Measurements from ENCODE around the gene SHLD1. TPM values are rescaled to one million over a fixed set of nuclear protein-coding genes. Genes with fewer than 3 reads are reported as not detected.

SHLD1 gene
- total and polyA plus RNA-seq, 4 donors, result 2.3 to 9.5 (median 4.0) TPM

DNA sequence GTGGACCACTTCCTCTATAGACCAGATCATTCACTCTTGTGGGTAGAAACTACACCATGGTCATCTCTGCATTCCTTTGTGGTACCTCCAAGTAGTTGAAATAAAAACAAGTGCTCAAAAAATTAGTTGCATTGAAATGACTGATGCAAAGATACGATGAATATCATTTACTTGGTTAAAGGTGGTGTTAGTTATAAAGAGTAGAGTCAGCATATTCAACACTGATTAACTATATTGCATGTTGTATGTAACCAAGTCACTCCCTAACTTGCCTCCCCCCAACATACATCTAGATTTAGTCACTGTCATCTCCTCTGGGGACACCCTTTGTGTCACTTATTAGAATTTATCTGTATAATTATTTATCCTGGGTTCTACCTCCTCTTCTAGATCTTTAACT, 77.7 kb downstream of the SHLD1 start:
- DNase-seq (no peak), ATAC-seq (ENCODE audit: low FRiP score) (no peak)
- 95 to 97% methylated on average over 1 of the region's 1 CpG for WGBS, 2 donors
- Histone ChIP-seq H3K9me3 (ENCODE audit: control insufficient read depth, low read length) (no peaks in the 10 kb centered on the region), H3K27ac (ENCODE audit: low read depth in 1 of 2, low read length in 2 of 2) (no peak overlapping the region), H3K36me3 (ENCODE audit: control insufficient read depth in 1 of 2, insufficient read depth in 2 of 2, low read length in 1 of 2) (no peaks in the 10 kb centered on the region), H3K4me3 (ENCODE audit: low read length in 2 of 2) (no peak overlapping the region), H3K4me1 (ENCODE audit: control insufficient read depth in 1 of 2, insufficient read depth in 2 of 2, low read length in 2 of 2) (no peaks in the 10 kb centered on the region), H3K27me3 (ENCODE audit: control insufficient read depth in 1 of 2, insufficient read depth in 2 of 2, low read length in 1 of 2) (no peaks in the 10 kb centered on the region)
- intact Hi-C loops (cut with DNase I), result no loop called here

DNA sequence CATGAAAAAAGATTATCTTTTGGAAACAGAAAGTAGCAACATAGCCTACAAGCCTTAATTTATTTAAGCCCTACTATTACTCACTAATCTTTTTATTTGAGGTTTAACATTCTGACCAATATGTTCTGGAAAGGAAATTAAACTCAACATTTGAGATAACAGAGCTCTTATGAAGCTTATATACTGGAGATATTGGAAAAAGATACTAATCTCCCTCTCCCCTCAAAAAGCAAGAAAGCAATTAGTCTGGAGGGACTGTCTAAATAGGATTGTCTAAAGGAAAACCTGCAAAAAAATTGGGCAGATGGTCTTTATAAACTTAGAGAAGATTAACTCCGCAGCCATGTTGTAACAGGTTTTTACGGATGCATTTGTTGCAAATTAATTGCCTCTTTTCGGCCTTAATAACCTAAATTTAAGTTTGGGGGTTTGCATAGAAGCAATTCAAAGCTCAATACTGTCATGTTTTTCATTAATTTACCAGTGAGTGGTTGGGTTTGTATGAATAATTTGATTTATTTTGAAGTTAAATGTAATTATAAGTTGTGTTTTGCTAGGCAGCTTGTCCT, 79.1 kb downstream of the SHLD1 start:
- no peak for DNase-seq
- 63 to 76% methylated on average over 3 of the region's 3 CpGs for WGBS, 2 donors

GRCh38 chr20:5831539-5832237, 81.5 kb downstream of the SHLD1 start:
- intact Hi-C loops (cut with DNase I), result no loop called here
- peaks cover 3 to 4% of the 10 kb centered on the region in 2 donors for H3K4me1 ChIP-seq (ENCODE audit: control insufficient read depth in 1 of 2, insufficient read depth in 2 of 2, low read length in 2 of 2)
- 95 to 96% methylated on average over 12 of the region's 12 CpGs for whole genome bisulfite sequencing, 2 donors

More for the DNA sequence above, 79.1 kb downstream of the SHLD1 start:
- no peak overlapping the region for H3K4me3 ChIP-seq (ENCODE audit: low read length in 2 of 2)
- ATAC-seq (ENCODE audit: low FRiP score), result no peak
- intact Hi-C loops (cut with DNase I), result no loop called here
- H3K27ac ChIP-seq (ENCODE audit: low read depth in 1 of 2, low read length in 2 of 2), result no peak overlapping the region
- no peaks in the 10 kb centered on the region for H3K36me3 ChIP-seq (ENCODE audit: control insufficient read depth in 1 of 2, insufficient read depth in 2 of 2, low read length in 1 of 2)
- no peaks in the 10 kb centered on the region for H3K27me3 ChIP-seq (ENCODE audit: control insufficient read depth in 1 of 2, insufficient read depth in 2 of 2, low read length in 1 of 2)
- no peaks in the 10 kb centered on the region for H3K9me3 ChIP-seq (ENCODE audit: control insufficient read depth, low read length)
- H3K4me1 ChIP-seq (ENCODE audit: control insufficient read depth in 1 of 2, insufficient read depth in 2 of 2, low read length in 2 of 2), result peaks cover 0 to 4% of the 10 kb centered on the region in 2 donors

GRCh38 chr20:5833309-5833941, 83.2 kb downstream of the SHLD1 start:
- H3K4me1 ChIP-seq (ENCODE audit: control insufficient read depth in 1 of 2, insufficient read depth in 2 of 2, low read length in 2 of 2), result peaks cover 3 to 4% of the 10 kb centered on the region in 2 donors
- H3K9me3 ChIP-seq (ENCODE audit: control insufficient read depth, low read length), result no peaks in the 10 kb centered on the region
- no peak overlapping the region for H3K4me3 ChIP-seq (ENCODE audit: low read length in 2 of 2)
- H3K27me3 ChIP-seq (ENCODE audit: control insufficient read depth in 1 of 2, insufficient read depth in 2 of 2, low read length in 1 of 2), result no peaks in the 10 kb centered on the region
- intact Hi-C loops (cut with DNase I), result no loop called here
- DNase-seq, result no peak
- 77 to 78% methylated on average over 6 of the region's 6 CpGs for WGBS, 2 donors
- no peak for ATAC-seq (ENCODE audit: low FRiP score)
- no peak overlapping the region for H3K27ac ChIP-seq (ENCODE audit: low read depth in 1 of 2, low read length in 2 of 2)
- no peaks in the 10 kb centered on the region for H3K36me3 ChIP-seq (ENCODE audit: control insufficient read depth in 1 of 2, insufficient read depth in 2 of 2, low read length in 1 of 2)

More at GRCh38 chr20:5831539-5832237, 81.5 kb downstream of the SHLD1 start:
- Histone ChIP-seq H3K27me3 (ENCODE audit: control insufficient read depth in 1 of 2, insufficient read depth in 2 of 2, low read length in 1 of 2) (no peaks in the 10 kb centered on the region), H3K36me3 (ENCODE audit: control insufficient read depth in 1 of 2, insufficient read depth in 2 of 2, low read length in 1 of 2) (no peaks in the 10 kb centered on the region), H3K9me3 (ENCODE audit: control insufficient read depth, low read length) (no peaks in the 10 kb centered on the region), H3K4me3 (ENCODE audit: low read length in 2 of 2) (no peak overlapping the region), H3K27ac (ENCODE audit: low read depth in 1 of 2, low read length in 2 of 2) (no peak overlapping the region)
- ATAC-seq (ENCODE audit: low FRiP score), result no peak
- no peak for DNase-seq

DNA sequence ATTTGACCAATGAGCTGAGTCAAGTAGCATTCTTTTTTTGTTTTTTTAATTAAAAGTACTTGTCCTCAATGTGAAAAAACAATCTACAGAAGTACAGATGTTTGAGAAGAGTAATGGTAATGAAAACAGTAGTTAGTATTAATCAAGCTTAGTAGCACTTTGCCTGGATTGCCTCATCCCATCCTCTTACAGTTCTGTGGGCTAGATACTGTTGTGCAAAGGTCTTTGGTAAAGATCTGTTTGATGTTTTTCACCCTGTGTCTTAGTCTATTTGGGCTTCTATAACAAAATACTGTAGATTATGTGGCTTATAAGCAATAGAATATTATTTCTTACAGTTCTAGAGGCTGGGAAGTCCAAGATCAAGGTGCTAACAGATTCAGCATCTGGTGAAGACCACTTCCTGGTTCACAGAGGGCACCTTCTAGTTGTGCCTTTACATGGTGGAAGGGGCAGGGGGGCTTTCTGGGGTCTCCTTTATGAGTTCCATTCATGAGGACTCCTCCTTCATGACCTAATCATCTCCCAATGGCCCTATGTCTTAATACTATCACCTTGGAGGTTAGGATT, 84.3 kb downstream of the SHLD1 start:
- Histone ChIP-seq H3K36me3 (ENCODE audit: control insufficient read depth in 1 of 2, insufficient read depth in 2 of 2, low read length in 1 of 2) (no peaks in the 10 kb centered on the region), H3K4me3 (ENCODE audit: low read length in 2 of 2) (no peak overlapping the region), H3K4me1 (ENCODE audit: control insufficient read depth in 1 of 2, insufficient read depth in 2 of 2, low read length in 2 of 2) (peaks cover 3 to 4% of the 10 kb centered on the region in 2 donors), H3K27me3 (ENCODE audit: control insufficient read depth in 1 of 2, insufficient read depth in 2 of 2, low read length in 1 of 2) (no peaks in the 10 kb centered on the region), H3K9me3 (ENCODE audit: control insufficient read depth, low read length) (no peaks in the 10 kb centered on the region), H3K27ac (ENCODE audit: low read depth in 1 of 2, low read length in 2 of 2) (no peak overlapping the region)
- ATAC-seq (ENCODE audit: low FRiP score) (no peak), DNase-seq (no peak)
- intact Hi-C loops (cut with DNase I), result no loop called here

DNA sequence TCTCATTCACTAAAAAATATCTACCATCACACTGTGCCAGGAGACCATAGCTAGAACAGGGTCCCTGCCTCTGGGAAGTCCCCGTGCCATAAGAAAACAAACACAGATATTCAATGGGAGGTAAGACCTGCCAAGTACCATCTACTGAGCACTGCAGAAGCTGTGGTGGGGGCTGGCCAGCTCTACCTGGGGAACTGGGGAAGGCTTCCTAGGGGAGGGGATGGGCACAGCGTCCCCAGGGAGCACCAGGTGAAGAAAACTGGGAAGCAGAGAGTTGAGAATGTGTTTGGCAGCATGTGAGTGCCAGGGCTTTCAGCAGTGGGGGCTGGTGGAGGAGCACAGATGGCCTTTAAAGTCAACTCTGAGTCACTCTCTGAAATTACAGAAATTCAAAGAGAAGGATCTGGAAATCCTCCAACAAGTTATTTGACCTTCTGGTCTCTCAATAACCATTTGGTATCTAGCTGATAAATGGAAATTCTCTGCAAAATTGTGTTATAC, 85.2 kb downstream of the SHLD1 start:
- peaks cover 3 to 4% of the 10 kb centered on the region in 2 donors for H3K4me1 ChIP-seq (ENCODE audit: control insufficient read depth in 1 of 2, insufficient read depth in 2 of 2, low read length in 2 of 2)
- no peak overlapping the region for H3K4me3 ChIP-seq (ENCODE audit: low read length in 2 of 2)
- intact Hi-C loops (cut with DNase I), result no loop called here
- DNase-seq (no peak), ATAC-seq (ENCODE audit: low FRiP score) (no peak)
- WGBS, 2 donors, result 56 to 65% methylated on average over 2 of the region's 2 CpGs
- no peaks in the 10 kb centered on the region for H3K36me3 ChIP-seq (ENCODE audit: control insufficient read depth in 1 of 2, insufficient read depth in 2 of 2, low read length in 1 of 2)
- no peaks in the 10 kb centered on the region for H3K27me3 ChIP-seq (ENCODE audit: control insufficient read depth in 1 of 2, insufficient read depth in 2 of 2, low read length in 1 of 2)
- no peaks in the 10 kb centered on the region for H3K9me3 ChIP-seq (ENCODE audit: control insufficient read depth, low read length)
- no peak overlapping the region for H3K27ac ChIP-seq (ENCODE audit: low read depth in 1 of 2, low read length in 2 of 2)

DNA sequence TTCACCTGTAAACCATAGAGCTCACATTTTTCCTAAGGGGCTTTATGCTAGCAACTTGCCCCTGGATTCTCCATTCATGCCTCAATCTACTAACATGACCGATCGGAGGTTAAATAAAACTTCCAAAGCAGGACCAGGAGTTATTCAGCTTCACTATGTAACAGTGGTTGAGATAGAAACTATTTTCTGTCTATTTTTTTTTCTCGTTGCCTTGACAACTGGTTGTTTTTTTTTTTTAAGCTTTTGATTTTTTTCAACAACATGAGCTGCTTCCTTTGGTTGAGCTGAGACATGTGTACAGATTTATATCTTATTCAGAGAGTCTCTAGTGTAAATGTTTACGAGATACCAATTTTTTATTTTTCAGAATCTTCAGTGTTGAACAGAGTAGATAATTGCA, 85.7 kb downstream of the SHLD1 start:
- Histone ChIP-seq H3K9me3 (ENCODE audit: control insufficient read depth, low read length) (no peaks in the 10 kb centered on the region), H3K27me3 (ENCODE audit: control insufficient read depth in 1 of 2, insufficient read depth in 2 of 2, low read length in 1 of 2) (no peaks in the 10 kb centered on the region), H3K36me3 (ENCODE audit: control insufficient read depth in 1 of 2, insufficient read depth in 2 of 2, low read length in 1 of 2) (no peaks in the 10 kb centered on the region), H3K4me3 (ENCODE audit: low read length in 2 of 2) (no peak overlapping the region), H3K4me1 (ENCODE audit: control insufficient read depth in 1 of 2, insufficient read depth in 2 of 2, low read length in 2 of 2) (peaks cover 3 to 4% of the 10 kb centered on the region in 2 donors), H3K27ac (ENCODE audit: low read depth in 1 of 2, low read length in 2 of 2) (no peak overlapping the region)
- intact Hi-C loops (cut with DNase I), result no loop called here
- no peak for DNase-seq
- WGBS, 2 donors, result 40 to 49% methylated on average over 4 of the region's 4 CpGs
- peak; percentile 29 for ATAC-seq (ENCODE audit: low FRiP score)

DNA sequence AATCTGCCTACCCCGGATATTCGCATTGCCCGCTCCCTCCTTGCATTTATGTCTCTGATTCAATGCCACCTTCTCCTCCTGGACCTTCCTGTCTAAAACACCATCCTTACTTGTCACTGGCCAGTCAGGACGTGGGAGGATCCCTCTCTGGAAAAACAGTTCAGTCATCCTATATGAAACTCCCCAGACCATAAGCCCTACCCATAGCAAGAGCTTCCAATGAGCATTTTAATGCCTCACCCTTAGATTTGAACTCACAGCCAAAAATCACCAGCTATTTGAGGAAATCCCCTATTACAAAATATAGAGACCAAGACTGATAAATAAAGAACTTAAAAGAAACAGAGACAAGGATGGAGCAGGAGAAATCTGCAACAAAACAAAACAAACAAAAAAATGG, 86.4 kb downstream of the SHLD1 start:
- no peak overlapping the region for H3K27ac ChIP-seq (ENCODE audit: low read depth in 1 of 2, low read length in 2 of 2)

More for the DNA sequence above, 86.4 kb downstream of the SHLD1 start:
- no peak for DNase-seq
- Histone ChIP-seq H3K4me3 (ENCODE audit: low read length in 2 of 2) (no peak overlapping the region), H3K9me3 (ENCODE audit: control insufficient read depth, low read length) (no peaks in the 10 kb centered on the region), H3K27me3 (ENCODE audit: control insufficient read depth in 1 of 2, insufficient read depth in 2 of 2, low read length in 1 of 2) (no peaks in the 10 kb centered on the region), H3K4me1 (ENCODE audit: control insufficient read depth in 1 of 2, insufficient read depth in 2 of 2, low read length in 2 of 2) (peaks cover 3 to 4% of the 10 kb centered on the region in 2 donors), H3K36me3 (ENCODE audit: control insufficient read depth in 1 of 2, insufficient read depth in 2 of 2, low read length in 1 of 2) (no peaks in the 10 kb centered on the region)
- 81 to 82% methylated on average over 4 of the region's 4 CpGs for WGBS, 2 donors
- intact Hi-C loops (cut with DNase I), result no loop called here
- ATAC-seq (ENCODE audit: low FRiP score), result no peak

Measured in aorta (tissue), 5 donors.